Measurements from ENCODE around the gene DIP2C. TPM values are rescaled to one million over a fixed set of nuclear protein-coding genes. Genes with fewer than 3 reads are reported as not detected.

DIP2C gene
- total RNA-seq, 1 donor from 2014 or later = 18.4 TPM

- Histone ChIP-seq H3K9me3 (no peaks in the 10 kb centered on the region), H3K4me3 (no peak overlapping the region), H3K4me1 (no peaks in the 10 kb centered on the region), H3K27me3 (no peaks in the 10 kb centered on the region), H3K36me3 (no peaks in the 10 kb centered on the region), H3K27ac (no peak overlapping the region)
- no peak for DNase-seq (ENCODE audit: extremely low spot score in 2 of 2)
- intact Hi-C loops (cut with DNase I) = loop anchor here (10.0 kb wide), 1 partner anchor 182 kb away; no protein-coding TSS in a partner anchor
- TF ChIP-seq POLR2AphosphoS5 (IDR thresholded peaks at IDR 0.05; ENCODE audit: insufficient read depth in 1 of 2, low read depth in 1 of 2) (no peak), CTCF (IDR thresholded peaks at IDR 0.05) (no peak), POLR2A (IDR thresholded peaks at IDR 0.05) (no peak)
Observed at GRCh38 chr10:697097-697875, 7.8 kb upstream of the DIP2C start.

GRCh38 chr10:695396-695795 lies 5.9 kb upstream of the DIP2C start:
- Histone ChIP-seq H3K27me3 (no peaks in the 10 kb centered on the region), H3K36me3 (no peaks in the 10 kb centered on the region), H3K9me3 (no peaks in the 10 kb centered on the region), H3K27ac (no peak overlapping the region), H3K4me3 (no peak overlapping the region), H3K4me1 (peaks cover 9% of the 10 kb centered on the region)
- DNase-seq (ENCODE audit: extremely low spot score in 2 of 2) = peak in 1 of 2 donors; percentile 81
- intact Hi-C loops (cut with DNase I) = loop anchor here (10.0 kb wide), 1 partner anchor 181 kb away; no protein-coding TSS in a partner anchor
- no peak for TF ChIP-seq POLR2A (IDR thresholded peaks at IDR 0.05)
- no peak for TF ChIP-seq CTCF (IDR thresholded peaks at IDR 0.05)
- no peak for TF ChIP-seq POLR2AphosphoS5 (IDR thresholded peaks at IDR 0.05; ENCODE audit: insufficient read depth in 1 of 2, low read depth in 1 of 2)

GRCh38 chr10:693506-693905 lies 4.0 kb upstream of the DIP2C start:
- intact Hi-C loops (cut with DNase I) = loop anchor here (10.0 kb wide), 1 partner anchor 179 kb away; no protein-coding TSS in a partner anchor
- Histone ChIP-seq H3K27me3 (no peaks in the 10 kb centered on the region), H3K27ac (no peak overlapping the region)

GRCh38 chr10:692682-693351 lies 3.3 kb upstream of the DIP2C start:
- peaks cover 22% of the 10 kb centered on the region for H3K4me1 ChIP-seq
- TF ChIP-seq POLR2AphosphoS5 (IDR thresholded peaks at IDR 0.05; ENCODE audit: insufficient read depth in 1 of 2, low read depth in 1 of 2) = no peak
- TF ChIP-seq CTCF (IDR thresholded peaks at IDR 0.05) = no peak
- TF ChIP-seq POLR2A (IDR thresholded peaks at IDR 0.05) = no peak
- DNase-seq (ENCODE audit: extremely low spot score in 2 of 2) = no peak
- intact Hi-C loops (cut with DNase I) = loop anchor here (10.0 kb wide), 1 partner anchor 178 kb away; no protein-coding TSS in a partner anchor
- no peaks in the 10 kb centered on the region for H3K27me3 ChIP-seq
- no peak overlapping the region for H3K27ac ChIP-seq
- H3K4me3 ChIP-seq = no peak overlapping the region
- no peaks in the 10 kb centered on the region for H3K9me3 ChIP-seq
- H3K36me3 ChIP-seq = no peaks in the 10 kb centered on the region

More at GRCh38 chr10:693506-693905, 4.0 kb upstream of the DIP2C start:
- Histone ChIP-seq H3K9me3 (no peaks in the 10 kb centered on the region), H3K36me3 (no peaks in the 10 kb centered on the region), H3K4me3 (no peak overlapping the region), H3K4me1 (peaks cover 15% of the 10 kb centered on the region)
- DNase-seq (ENCODE audit: extremely low spot score in 2 of 2) = no peak
- no peak for TF ChIP-seq CTCF (IDR thresholded peaks at IDR 0.05)
- TF ChIP-seq POLR2A (IDR thresholded peaks at IDR 0.05) = no peak
- no peak for TF ChIP-seq POLR2AphosphoS5 (IDR thresholded peaks at IDR 0.05; ENCODE audit: insufficient read depth in 1 of 2, low read depth in 1 of 2)
